ENCODE measurements around the gene ALAS1.

DNA sequence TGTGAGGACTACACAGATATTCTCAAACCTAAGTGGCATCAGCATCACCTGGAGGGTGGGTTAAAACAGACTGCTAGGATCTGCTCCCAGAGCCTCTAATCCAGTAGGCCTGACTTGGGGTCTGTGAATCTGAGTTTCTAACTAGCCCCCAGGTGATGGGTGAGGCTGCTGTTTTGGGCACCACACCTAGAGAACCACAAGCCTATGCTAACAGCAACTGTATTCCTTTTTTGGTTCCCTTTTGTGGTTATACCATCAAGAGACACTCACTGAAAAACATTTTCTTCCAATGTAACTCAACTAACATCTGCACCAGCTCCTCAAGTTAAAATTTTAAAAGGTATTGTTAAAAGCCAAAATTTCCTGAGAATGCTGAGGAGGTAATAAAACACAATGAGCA, 64.5 kb downstream of the ALAS1 start:
- TF ChIP-seq POLR2A (IDR thresholded peaks at IDR 0.05) = no peak
- TF ChIP-seq, protein P1, sequence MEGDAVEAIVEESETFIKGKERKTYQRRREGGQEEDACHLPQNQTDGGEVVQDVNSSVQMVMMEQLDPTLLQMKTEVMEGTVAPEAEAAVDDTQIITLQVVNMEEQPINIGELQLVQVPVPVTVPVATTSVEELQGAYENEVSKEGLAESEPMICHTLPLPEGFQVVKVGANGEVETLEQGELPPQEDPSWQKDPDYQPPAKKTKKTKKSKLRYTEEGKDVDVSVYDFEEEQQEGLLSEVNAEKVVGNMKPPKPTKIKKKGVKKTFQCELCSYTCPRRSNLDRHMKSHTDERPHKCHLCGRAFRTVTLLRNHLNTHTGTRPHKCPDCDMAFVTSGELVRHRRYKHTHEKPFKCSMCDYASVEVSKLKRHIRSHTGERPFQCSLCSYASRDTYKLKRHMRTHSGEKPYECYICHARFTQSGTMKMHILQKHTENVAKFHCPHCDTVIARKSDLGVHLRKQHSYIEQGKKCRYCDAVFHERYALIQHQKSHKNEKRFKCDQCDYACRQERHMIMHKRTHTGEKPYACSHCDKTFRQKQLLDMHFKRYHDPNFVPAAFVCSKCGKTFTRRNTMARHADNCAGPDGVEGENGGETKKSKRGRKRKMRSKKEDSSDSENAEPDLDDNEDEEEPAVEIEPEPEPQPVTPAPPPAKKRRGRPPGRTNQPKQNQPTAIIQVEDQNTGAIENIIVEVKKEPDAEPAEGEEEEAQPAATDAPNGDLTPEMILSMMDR (IDR thresholded peaks at IDR 0.05) = no peak

Measured in body of pancreas (tissue), 4 donors.